Dermis blood vessel endothelial cell (primary cell): Measurements from ENCODE around the gene SIL1. TPM values are rescaled to one million over a fixed set of nuclear protein-coding genes. Genes with fewer than 3 reads are reported as not detected.
"Not testable (repeated sequence)": the region's sequence is repeated elsewhere in the genome, so short reads cannot be mapped to it uniquely, and the experiment has no call there.

Experiments
- DNase-seq: peaks from one replicate; pipeline ENCODE4 v3.0.0; 2010
- total RNA-seq: library from RNA; depleted of rRNA; stranded (reverse); fragments of >200 nt; gene quantifications from 2 replicates; pipeline ENCODE4 v1.2.3, GENCODE V29; 2014

Gene SIL1
- total RNA-seq, 1 donor from 2014 or later: 58.0 TPM

DNA sequence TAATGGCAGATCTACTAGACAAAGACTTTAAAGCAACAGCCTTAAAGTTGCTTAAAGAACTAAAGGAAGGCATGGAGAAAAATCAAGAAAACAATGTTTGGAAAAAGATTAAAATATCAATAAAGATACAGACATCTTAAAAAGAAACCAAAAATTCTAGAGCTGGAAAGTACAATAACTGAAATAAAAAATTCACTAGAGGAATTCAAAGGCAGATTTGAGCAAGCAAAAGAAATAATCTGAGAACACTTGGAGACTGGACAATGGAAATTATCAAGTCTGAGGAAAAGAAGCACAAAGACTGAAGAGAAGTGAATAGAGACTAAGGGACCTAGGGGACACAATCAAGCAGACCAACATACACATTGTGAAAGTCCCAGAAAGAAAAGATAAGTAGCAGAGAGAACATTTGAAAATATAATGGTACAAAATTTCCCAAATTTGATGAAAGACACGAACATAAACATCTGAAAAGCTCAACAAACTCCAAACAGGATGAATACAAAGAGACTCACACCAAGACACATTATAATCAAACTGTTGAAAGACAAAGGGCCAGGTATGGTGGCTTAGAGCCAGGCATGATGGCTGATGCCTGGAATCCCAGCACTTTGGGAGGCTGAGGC, 26.3 kb downstream of the SIL1 start:
- no peak for DNase-seq

DNA sequence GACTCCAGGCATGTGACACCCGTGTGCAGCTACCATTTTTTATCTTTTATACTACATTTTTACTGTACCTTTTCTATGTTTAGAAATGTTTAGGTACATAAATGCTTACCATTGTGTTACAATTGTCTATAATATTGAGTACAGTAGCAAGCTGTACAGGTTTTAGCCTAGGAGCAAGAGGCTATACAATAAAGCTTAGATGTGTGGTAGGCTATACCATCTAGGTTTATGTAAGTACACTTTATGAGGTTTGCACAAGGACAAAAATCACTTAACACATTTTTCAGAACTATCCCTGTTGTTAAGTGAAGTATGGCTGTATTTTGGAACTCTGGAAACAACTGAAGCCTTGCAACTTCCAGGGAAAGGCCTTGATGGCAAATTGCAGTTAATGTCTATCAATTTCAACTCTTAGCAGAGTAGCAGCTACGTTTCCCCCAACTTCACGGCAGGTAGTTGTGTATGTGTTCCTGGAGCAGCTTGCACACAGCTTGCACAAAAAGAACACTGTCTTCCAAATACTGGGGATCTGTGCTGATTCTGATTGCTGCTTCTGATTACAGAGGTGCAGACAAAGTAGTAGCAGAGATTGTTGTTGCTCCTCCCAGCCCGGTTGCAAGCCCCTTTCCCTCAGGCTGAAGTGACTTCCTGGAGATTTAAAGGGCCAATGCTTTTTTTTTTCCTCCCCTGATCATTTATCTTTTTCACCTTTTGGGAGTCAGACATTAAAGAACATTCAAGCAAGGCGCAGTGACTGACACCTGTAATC, 30.0 kb downstream of the SIL1 start:
- DNase-seq: no peak

DNA sequence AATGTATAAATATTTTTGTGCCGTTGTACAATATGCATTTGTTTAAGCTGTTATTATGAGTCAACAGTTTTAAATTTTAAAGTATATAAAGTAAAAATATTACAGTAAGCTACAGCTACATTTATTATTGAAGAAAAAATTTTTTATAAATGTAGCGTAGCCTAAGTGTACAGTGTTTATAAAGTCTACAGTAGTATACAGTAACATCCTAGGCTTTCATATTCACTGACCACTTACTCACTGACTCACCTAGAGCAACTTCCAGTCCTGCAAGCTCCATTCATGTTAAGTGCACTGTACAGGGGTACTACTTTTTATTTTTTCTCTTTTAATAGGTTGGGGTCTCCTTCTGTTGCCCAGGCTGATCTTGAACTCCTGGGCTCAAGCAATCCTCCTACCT, 30.6 kb downstream of the SIL1 start:
- DNase-seq: no peak

DNA sequence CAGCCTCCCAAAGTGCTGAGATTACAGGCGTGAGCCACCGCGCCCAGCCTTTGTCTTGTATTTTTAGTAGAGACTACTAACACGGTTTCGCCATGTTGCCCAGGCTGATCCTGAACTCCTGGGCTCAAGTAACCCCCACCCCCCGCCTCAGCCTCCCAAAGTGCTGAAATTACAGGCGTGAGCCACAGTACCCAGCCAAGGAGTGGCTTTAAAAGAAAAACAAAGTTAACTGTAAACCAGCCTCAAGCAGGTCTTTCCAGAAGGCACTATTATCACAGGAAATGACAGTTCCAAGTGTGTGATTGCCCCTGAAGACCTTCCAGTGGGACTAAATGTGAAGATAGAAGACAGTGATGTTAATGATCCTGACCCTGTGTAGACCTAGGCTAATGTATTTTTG, 31.1 kb downstream of the SIL1 start:
- DNase-seq: peak; percentile 17

DNA sequence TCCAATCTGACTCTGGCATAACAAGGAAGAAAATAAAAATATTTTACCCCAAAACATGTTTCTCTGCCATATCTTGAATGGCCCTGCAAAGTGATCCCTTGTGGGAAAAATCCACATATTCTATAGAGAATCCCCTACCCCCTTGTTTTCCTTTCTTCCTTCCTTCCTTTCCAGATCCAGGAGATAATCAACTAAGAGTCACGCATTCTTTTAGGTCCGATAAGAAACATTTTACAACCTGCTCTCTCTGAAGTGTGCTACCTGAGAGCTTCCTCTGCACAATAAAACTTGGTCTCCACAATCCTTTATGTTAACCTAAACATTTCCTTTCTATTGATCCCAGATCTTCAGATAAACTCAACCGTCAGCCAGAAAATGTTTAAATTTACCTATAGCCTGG, 33.3 kb downstream of the SIL1 start:
- not testable (repeated sequence) for DNase-seq

DNA sequence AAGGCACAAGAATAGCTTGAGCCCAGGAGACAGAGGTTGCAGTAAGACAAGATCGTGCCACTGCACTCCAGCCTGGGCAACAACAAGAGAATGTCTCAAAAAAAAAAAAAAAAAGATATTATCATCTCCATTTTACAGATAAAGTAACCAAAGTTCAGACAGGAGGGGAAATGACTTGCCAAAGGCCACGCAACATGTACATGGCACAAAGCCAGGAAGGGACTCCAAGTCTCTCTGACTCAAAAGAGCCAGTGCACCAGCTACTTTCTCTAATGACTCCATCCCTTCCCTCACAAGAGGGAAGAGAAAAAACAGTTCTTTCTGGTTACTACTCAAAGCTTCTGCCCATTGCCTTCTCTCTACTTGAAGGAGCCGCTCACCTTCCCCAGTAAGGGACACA, 34.1 kb downstream of the SIL1 start:
- peak; percentile 85 for DNase-seq

DNA sequence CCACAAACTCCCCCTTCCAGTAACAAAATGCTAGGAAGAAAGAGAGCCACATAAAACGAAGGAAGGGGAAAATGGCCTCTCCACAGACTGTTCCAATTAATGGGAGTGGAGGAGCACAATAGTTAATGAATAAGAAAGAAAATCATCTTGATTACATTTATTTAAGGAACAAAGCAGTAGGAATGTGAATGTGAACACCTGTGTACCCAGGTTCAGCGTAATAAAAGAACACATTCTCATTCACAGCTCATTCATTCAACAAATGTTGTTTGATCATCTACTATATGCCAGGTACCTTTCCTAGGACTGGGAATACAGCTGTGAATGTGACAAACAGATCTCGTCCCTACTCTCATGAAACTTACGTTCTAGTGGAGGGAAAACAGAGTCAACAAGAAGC, 35.7 kb downstream of the SIL1 start:
- DNase-seq: no peak

DNA sequence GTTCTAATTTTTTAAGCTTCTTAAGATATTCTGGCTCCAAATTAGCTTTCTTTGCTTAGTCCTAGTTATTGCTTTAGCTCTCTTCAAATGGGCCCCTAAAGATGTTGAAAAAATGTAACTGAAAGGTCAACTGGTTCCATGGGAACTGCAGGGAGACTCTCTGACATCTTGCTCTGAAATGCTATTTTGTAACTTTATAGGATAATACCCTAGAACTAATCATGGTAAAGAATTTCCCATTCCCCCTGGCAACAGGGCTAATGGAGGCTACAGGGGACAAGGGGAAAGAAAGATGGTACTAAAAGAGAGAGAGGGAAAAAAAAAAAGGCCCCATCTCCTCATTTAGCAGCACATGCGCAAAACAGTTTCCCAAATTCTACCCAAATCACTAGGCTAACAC, 39.4 kb downstream of the SIL1 start:
- no peak for DNase-seq

DNA sequence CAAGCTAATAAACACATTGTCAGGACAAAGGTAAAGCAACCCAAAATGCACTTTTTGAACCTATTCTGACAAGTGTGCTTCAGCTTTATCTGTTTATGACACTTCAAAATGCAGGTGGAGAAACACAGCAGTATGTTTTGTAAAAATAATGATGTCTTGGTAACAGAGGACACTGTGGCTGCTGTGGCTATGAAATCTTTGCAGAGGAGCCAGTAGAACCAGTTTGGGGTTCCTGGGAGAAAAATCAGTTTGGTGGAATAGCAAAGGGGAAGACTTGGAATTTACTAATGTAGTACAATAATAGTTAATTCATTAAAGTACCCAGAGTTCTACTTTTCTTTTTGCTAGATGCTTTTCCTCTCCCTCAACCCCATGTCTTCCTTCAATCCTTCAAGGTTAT, 40.6 kb downstream of the SIL1 start:
- no peak for DNase-seq

DNA sequence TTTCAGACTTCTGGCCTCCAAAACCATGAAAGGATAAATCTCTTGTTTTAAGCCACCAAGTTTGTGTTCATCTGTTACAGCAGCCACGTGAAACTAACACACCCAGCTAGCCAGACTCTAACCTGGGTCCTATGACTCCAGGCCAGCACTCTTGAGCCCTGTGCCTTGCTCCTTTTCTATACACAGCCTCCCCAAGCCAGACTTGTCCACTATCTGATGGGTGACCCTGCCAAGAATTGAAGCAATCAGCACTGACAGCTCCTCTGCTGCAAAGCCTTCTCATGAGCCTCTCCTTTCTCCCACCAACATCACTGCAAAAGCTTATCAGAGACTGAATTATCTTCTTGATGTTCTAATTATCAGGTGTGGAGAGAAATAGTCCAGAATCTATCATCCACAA, 41.4 kb downstream of the SIL1 start:
- no peak for DNase-seq

DNA sequence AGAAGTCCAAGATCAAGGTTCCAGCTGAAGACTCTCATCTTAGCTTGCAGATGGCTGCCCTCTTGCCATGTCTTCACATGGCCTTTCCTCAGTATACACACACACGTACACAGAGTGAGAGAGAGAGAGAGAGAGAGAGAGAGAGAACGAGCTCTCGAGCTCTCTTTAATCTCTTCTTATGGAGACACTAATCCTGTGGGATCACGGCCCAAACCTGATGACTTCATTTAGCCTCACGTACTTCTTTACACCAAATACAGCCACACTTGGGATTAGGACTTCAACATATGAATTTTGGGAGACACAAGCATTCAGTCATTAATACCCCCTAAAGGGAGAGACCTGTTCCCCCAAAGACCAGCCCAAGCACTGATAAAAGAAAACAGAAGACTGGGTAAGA, 42.8 kb downstream of the SIL1 start:
- no peak for DNase-seq

DNA sequence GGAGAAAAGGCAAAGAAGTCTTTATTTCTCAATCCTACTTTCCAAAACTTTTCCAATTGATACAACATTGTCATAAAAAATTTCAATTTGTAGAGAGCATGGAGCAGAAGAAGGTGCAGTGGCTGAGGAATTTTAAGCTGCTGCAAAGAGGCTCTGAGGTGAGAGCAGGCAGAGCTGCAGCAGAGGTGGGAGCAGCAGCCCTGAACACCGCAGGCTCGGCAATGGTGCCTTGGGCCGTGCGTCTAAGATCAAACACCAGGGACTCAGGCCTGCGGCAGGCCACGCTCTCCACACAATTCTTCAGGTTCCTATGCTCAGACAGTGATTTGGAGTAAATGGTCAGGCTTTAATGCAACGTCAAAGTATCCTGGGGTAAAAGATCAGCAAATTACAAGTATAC, 46.3 kb downstream of the SIL1 start:
- no peak for DNase-seq

DNA sequence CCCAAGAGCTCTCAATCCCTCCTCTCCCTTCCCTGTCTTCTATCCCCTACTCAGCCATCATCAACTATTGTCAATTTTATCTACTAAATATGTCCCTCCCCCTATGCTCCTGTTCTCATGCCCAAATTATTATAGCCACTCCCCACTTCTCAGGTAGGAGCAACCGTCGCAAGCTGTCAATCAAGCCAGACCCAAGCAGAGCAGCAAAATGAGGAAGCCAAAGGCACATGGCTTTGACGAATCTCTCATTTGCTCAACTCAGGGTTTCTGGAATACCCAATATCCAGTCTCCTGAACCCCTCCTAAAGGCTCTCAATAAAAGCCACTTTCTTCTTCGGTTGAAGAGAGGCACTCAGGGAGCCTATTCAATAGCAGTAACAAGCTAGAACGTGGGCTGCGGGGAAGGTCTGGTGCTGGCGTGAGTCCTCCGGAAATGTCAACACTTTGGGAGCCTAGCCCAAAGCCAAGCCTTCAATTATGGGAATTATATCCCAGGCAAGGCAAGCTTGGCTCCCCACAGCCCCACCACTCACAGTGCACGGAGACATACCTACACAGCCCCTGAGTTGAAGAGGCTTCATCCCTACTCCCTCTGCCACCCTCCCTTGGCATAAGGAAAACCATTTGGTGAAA, 47.7 kb downstream of the SIL1 start:
- no peak for DNase-seq

DNA sequence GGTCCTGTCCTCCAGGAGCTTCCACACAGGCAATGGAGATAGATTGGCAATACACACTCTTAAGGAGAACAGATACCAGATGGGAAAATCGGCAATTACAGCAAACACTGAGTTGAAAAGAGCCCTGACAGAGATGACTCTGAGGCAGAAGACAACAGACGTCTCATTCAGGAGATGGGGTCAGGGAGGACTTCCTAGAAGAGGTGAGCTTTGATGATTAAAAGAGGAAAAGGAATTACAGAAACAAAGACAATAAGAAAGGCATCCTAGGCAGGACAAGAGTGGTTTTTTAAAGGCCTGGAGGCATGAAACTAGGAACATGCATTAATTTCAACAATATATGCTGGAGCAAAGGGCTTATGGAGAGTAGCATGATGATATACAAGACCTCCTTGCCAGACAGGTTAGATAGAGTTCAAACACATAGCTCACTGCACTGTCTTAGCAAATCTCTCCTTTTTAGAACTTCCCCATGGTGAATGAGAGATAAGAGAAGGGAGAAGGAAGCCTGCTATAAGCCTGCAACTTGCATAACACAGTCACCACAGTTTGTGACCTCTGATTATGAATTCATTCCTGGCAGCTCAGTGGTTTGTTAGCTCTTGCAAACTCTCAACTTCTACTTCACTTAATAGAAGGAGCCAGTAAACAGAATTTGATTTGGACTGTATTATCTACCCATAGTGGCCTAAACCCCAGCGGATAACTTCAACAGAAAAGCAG, 48.5 kb downstream of the SIL1 start:
- DNase-seq: no peak

DNA sequence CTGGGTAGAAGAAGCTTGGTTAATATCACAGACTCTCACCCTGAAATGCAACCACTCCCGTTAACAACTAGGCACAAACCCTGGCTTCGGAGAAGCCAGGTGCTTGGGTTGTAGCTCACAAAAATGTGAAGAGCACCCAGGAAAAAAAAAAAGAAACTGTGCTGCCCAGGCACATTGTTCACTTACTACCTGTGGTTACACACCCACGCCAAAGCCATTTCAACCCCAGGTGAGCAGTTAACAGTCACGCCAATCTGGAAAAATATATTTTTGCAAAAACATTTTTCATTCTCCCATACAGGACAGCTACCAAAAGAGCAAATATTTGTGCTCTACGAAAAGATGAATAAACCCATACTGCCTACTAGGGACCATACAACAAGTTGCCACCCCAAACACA, 49.2 kb downstream of the SIL1 start:
- no peak for DNase-seq

DNA sequence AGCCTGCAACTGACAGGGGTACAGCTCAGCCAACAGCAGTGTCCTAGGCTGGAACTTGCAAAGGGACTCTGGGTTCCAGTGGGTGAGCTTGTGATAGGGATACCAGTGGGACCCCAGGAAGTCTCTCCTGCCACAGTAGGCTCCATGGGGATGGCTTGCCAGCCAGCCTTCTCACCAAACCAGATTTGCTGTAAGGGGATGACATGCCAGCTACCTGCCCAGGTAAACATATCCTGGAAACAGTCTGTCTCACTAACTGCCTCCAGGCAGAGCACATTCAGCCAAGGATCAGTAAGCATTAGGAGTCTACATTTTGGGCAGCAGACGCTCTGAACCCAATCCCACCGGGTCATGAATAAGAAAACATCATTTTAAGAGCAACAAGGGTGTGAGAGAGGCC, 49.9 kb downstream of the SIL1 start:
- no peak for DNase-seq

DNA sequence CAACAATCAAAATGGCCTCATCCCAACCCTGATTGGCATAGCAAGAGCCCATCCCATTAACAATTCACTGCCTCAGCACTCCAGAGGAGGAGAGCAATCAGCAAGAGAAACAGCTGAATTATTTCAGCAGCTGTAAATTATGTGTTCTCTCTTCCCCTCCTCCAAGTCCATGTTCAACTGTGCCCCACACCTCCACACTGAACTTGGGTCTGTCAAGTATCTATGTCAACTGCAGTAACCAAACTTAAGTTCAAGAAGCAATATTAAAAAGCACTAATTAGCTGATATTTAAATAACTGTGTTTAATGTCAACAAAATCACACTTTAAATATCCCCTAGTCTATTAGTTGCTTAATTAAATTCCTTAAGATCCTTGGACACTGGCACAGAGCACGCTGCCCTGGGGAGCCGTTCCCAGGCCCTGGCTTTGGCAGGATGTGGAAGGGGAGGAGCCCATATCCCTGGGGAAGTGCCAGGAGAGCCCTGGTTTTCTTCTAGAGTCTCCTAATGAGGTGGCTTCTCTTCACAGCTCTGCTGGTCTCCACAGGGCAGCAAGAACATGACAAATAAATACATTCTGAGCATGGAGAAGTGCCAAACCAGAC, 50.6 kb downstream of the SIL1 start:
- DNase-seq: peak; percentile 37

DNA sequence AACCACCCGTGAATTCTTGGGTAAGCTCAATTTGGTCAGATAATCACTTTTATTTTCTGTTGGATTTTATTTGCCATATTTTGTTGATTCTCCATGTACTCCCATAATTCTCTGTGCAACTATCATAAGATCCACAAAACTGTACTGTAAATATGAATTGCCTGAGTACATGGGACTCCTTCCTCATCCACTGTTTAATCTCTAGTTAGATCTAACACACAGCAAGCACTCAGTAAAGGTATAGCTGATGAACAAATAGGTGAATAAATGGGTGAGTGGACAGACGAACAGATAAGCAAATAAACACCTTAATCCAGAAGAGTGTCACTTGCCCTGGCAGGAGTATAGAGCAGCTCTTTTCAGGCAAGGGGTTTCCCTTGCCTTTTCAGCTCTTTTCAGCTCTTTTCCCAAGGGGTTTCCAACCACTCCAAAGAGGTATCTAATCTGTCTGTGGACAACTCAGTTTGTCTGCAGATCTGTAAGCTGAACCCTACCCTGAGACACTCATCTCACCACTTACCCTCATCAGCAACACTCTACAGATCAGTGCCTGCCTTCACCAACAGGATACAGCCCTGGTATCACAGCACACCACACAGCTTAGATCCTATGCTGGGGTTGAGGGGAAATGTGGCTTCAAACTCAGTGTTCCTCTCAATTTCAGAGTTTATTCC, 51.2 kb downstream of the SIL1 start:
- no peak for DNase-seq

DNA sequence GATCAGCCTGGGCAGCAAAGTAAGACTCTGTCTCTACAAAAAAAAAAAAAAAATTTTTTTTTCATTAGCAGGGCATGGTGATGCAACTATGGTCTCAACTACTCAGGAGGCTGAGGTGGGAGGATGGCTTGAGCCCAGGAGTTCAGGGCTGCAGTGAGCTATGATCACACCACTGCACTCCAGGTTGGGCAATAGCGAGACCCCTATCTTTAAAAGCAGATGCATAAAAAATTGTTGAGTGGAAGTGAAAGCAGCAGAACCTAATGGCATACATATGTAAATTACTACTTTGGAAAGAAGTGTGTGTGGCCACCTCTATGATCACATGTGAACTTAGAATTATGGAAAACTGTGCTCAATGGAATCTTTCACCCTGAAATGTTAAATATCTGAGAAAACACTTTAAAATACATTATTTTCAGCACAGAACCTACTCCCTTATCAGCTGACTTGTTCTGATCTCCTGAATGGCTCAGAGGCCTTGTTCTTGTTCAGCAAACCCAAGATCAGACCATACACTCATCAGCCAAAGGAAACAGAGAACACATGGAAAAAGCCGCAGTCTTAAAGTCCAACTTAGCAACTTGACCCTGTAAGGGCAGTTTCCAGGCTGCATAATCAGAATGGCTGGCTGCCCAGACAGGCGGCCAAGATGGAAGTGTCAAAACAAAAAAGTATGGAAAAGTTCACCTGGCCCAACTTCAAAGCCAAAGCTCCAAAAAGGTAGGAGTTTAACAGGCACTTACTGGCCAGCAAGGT, 56.5 kb downstream of the SIL1 start:
- DNase-seq: peak; percentile 83

DNA sequence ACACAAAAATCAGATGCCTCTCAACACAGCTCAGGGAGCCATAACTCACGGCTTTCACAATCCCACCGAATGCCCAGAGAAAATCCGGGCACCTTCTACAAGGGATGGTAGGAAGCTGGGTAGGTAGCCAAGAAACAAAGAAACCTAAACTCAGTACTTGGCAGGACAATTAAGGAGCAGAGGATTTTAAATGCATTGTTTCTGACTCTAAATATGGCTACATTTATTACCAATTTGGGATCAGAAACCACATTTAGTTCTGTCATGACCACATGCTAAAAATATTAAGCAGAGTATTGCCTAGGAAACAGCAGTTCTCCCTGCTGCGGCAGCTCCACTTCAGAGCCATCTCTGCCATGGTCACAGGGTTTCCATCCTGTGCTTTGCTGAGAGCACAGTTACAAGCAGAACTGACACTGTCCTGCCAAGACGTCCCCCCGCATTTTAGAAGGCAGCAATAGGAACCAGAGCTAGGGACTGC, 57.5 kb downstream of the SIL1 start:
- DNase-seq: no peak

DNA sequence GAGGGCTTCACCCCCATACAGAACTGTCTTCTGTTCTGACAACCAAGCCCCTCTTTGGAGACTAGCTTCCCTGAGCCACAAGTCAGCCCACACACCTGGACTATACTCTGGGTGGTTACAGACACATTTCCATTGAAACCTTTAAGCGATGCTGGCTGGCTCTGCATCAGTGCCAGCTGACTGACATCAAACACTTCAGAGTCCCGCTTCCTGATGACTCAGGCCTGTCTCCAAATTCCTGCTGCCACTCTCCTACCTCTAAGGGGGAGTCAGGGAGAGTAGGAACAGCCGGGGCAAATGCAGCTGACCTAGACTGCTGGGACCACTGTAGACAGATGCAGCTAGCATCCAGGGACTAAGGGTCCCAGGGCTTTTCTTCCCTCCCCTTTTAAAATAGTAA, 59.4 kb downstream of the SIL1 start:
- DNase-seq: peak; percentile 56

DNA sequence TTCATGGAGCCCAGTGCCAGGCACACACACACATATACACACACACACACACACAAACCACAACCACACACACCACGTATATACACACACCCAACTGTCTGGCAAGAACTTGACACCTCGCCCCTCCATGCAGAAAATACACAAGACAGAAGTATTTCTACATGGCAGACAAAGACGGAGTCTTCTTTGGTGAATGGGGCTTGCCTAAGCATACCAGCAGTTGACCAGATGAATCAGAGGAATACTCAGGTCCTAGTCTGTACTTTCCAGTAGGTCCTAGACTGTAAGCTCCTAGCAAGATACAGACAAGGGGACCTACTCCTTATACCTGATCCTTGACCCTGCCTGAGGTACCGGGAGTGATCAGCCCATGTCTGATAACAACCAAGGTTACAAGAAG, 60.1 kb downstream of the SIL1 start:
- DNase-seq: no peak
